GM10248 (cell line): ENCODE data around the gene C6orf136.
A peak's percentile ranks its signal among the peaks of the same experiment; 100 is the strongest.

Experiments used
- CTCF ChIA-PET: fragments of 300-600 bp; sonication (Branson Sonifier 250); formaldehyde crosslinking; extraction: SDS; loops from one replicate; lab custom pipeline; 2021; ENCODE audit warnings: antibody characterized with exemption; lab: Yijun Ruan, JAX
- POLR2A ChIA-PET: fragments of 350-650 bp; sonication (Branson Sonifier 250); formaldehyde crosslinking; extraction: SDS; loops from one replicate; lab custom pipeline; 2020; ENCODE audit warnings: antibody characterized with exemption; lab: Yijun Ruan, JAX
- DNase-seq: peaks from one replicate; pipeline ENCODE4 v3.0.0; 2012; ENCODE audit errors: extremely low spot score
- TF ChIP-seq, protein P1 (sequence below): IDR thresholded peaks from 2 replicates; pipeline ENCODE4 v1.5.1; 2012; ENCODE audit warnings: mild to moderate bottlenecking, low read depth; ENCODE audit errors: extremely low read depth, missing control alignments, control extremely low read depth

The C6orf136 gene

DNA sequence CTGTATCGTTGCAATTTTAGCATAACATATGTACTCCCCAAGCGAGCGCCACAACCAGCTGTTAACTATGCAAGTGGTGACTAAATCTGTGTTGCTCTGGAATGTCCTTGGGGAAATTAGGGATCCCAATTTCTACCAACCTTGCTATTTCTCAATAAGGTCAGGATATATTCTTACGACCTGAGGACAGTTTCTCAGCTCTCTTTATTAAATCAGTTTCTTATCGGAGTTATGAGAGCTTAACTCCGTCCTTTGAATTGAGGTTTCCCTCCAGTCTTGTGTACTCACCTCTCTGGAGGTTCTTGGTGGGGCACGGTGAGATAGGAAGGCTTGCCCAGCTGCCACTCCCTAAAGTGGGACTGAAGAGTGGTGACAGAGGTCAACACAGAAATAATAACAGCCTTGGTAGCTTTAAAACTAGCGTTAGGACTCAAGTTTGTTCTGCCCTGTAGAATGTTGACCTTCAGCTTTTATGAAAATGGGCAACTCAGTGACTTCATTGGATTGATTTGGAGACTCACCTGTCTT is 28.6 kb upstream of the C6orf136 start:
- CTCF ChIA-PET: interaction anchor here (0.8 to 2.8 kb wide), 11 partner anchors 8 to 136 kb away, joined by 3 to 11 read pairs (median 5); partner anchors contain the start of genes ATAT1 and DHX16
- POLR2A ChIA-PET: interaction anchor here (0.5 to 0.8 kb wide), 2 partner anchors 54 to 61 kb away, joined by 3 read pairs; partner anchors contain the start of gene PRR3
- TF ChIP-seq, protein P1, sequence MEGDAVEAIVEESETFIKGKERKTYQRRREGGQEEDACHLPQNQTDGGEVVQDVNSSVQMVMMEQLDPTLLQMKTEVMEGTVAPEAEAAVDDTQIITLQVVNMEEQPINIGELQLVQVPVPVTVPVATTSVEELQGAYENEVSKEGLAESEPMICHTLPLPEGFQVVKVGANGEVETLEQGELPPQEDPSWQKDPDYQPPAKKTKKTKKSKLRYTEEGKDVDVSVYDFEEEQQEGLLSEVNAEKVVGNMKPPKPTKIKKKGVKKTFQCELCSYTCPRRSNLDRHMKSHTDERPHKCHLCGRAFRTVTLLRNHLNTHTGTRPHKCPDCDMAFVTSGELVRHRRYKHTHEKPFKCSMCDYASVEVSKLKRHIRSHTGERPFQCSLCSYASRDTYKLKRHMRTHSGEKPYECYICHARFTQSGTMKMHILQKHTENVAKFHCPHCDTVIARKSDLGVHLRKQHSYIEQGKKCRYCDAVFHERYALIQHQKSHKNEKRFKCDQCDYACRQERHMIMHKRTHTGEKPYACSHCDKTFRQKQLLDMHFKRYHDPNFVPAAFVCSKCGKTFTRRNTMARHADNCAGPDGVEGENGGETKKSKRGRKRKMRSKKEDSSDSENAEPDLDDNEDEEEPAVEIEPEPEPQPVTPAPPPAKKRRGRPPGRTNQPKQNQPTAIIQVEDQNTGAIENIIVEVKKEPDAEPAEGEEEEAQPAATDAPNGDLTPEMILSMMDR: no peak
- no peak for DNase-seq

DNA sequence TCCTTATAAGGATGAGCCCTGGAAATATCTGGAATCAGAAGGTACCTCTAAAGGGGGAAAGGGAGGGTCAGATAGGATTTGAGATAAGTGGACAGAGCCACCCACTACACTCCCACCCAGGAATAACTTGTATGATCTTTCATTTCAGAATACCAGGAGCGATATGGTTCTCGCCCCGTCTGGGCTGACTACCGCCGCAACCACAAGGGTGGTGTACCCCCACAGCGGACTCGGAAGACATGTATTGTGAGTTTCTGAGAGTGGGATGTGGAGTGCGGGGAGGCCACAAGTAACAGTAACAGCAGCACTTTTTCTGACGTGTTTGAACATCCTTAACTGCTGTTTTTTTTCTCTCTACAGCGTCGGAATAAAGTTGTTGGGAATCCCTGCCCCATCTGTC is 27.4 kb upstream of the C6orf136 start:
- DNase-seq: no peak
- ChIA-PET CTCF (interaction anchor here (2.8 kb wide), 1 partner anchor 103 kb away, joined by 11 read pairs; no protein-coding TSS in a partner anchor), POLR2A (no interaction called here)
- TF ChIP-seq, protein P1: no peak

DNA sequence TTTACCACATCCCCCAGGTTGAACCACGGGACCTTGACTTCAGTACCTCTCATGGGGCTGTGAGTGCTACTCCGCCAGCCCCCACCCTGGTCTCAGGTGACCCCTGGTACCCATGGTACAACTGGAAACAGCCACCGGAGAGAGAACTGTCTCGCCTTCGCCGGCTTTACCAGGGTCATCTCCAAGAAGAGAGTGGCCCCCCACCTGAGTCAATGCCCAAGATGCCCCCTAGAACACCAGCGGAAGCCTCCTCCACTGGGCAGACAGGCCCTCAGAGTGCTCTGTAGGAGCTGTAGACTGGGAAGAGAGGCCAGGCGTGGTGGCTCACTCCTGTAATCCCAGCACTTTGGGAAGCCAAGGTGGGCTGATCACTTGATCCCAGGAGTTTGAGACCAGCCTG is 21.4 kb upstream of the C6orf136 start:
- no peak for DNase-seq
- CTCF ChIA-PET: interaction anchor here (1.0 to 1.4 kb wide), 6 partner anchors 8 to 111 kb away, joined by 3 to 8 read pairs (median 6); partner anchors contain the start of genes DHX16, MRPS18B and PPP1R10
- POLR2A ChIA-PET: no interaction called here
- TF ChIP-seq, protein P1: no peak

DNA sequence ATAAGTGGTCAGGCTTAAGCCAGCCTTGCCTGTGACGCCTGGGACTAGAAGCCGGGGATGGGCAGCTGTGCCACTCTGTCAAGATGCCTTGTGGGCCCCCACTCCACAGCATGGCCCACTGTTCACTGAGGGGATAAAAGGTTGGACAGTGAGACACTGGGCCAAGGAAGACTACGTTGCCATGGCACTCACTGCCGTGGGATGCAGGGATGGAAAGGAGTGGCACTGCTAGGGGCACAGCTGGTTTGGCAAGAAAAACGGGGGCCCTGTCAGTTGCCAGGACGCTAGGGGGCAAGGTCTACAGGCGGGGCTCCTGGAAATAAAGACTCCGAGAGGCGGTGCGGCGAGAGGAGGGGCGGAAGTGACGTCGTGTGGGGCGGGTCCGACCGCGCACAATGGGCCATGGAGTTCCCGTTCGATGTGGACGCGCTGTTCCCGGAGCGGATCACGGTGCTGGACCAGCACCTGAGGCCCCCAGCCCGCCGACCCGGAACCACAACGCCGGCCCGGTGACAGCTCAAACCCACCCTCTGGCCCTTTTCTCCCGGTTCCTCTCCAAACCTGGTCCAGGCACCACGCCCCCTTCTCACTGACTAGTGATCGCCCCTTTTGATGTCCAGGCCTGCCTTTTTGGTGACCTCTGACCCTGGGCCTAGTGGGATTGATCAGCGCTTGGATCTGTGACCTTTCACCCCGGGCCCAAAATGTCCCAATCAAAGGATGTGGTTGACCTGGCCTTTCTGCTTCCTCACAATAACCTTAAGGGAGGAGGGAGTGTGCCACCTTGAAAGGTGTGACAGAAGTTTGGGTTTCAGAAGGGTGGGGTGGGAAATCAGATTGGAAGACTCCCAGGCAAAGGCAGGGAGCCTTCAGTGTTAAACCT is 20.2 kb upstream of the C6orf136 start, which contains the start of gene ATAT1:
Gene ATAT1, plus strand, starts transcription at position 391 of the 883 bp plus-strand sequence.
- peak; percentile 91 for DNase-seq
- TF ChIP-seq, protein P1: peak; percentile 51
- ChIA-PET CTCF (interaction anchor here (0.6 to 1.4 kb wide), 9 partner anchors 9 to 110 kb away, joined by 3 to 8 read pairs (median 4); partner anchors contain the start of genes DHX16, MRPS18B and PPP1R10), POLR2A (interaction anchor here (0.8 kb wide), 1 partner anchor 12 kb away, joined by 5 read pairs; no protein-coding TSS in a partner anchor)

DNA sequence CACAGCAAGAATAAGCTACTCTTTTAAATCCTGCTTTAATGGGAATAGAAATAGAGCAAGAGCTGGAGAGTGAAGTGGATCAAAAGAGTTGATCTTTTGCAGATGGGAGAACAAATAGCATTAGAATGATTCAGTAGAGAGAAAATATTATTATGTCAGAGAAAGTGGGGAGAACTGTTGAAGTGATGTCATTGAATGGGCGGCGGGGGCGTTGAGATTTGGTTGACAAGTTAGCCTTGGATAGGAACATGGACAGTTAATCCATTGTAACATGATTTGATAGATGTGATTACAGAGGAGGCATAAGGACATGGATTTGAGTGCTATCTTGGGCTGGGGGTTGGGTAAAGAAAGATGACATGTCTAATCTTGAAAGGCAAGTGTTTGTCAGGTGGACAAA is 11.1 kb upstream of the C6orf136 start:
- TF ChIP-seq, protein P1: no peak
- DNase-seq: no peak
- POLR2A ChIA-PET: interaction anchor here (0.7 kb wide), 1 partner anchor 53 kb away, joined by 4 read pairs; no protein-coding TSS in a partner anchor
- CTCF ChIA-PET: interaction anchor here (1.6 kb wide), 2 partner anchors 19 to 86 kb away, joined by 3 to 6 read pairs; no protein-coding TSS in a partner anchor

DNA sequence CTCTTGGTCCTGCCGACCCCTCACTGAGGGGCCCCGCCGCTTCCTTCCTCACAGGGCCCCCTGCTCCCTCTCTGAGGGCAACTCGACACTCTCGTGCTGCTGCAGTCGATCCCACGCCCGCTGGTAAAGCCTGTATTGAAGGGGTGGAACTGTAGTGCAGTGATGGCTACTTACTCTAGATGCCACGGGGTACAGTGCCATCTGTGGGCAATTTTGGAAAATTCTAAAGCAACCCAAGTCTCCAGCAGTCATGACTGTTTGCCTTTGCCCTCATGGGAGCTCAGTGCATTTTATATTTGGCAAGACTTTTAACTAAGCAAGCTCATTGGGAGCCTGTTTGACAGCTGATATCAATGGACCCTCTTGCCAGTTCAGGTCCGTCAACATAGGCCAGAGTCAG is 6.5 kb upstream of the C6orf136 start:
- TF ChIP-seq, protein P1: no peak
- no peak for DNase-seq
- ChIA-PET CTCF (interaction anchor here (0.9 to 1.4 kb wide), 4 partner anchors 20 to 69 kb away, joined by 3 to 5 read pairs (median 3); no protein-coding TSS in a partner anchor), POLR2A (interaction anchor here (0.5 kb wide), 1 partner anchor 12 kb away, joined by 3 read pairs; no protein-coding TSS in a partner anchor)
